GM18907 (cell line): ENCODE results near the gene LRRC66.

Source experiments
- ATAC-seq: cut with Tn5 transposase; IDR thresholded peaks from one replicate; pipeline ENCODE4 v1.9.1; 2021; ENCODE audit warnings: mild to moderate bottlenecking, moderate library complexity; ENCODE audit not compliant: unreplicated experiment

The LRRC66 gene, protein sequence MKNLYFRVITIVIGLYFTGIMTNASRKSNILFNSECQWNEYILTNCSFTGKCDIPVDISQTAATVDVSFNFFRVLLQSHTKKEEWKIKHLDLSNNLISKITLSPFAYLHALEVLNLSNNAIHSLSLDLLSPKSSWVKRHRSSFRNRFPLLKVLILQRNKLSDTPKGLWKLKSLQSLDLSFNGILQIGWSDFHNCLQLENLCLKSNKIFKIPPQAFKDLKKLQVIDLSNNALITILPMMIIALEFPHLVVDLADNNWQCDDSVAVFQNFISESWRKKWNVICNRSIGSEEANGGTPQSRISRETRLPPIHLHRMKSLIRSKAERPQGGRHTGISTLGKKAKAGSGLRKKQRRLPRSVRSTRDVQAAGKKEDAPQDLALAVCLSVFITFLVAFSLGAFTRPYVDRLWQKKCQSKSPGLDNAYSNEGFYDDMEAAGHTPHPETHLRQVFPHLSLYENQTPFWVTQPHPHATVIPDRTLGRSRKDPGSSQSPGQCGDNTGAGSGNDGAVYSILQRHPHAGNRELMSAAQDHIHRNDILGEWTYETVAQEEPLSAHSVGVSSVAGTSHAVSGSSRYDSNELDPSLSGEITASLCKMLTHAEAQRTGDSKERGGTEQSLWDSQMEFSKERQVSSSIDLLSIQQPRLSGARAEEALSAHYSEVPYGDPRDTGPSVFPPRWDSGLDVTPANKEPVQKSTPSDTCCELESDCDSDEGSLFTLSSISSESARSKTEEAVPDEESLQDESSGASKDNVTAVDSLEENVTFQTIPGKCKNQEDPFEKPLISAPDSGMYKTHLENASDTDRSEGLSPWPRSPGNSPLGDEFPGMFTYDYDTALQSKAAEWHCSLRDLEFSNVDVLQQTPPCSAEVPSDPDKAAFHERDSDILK

DNA sequence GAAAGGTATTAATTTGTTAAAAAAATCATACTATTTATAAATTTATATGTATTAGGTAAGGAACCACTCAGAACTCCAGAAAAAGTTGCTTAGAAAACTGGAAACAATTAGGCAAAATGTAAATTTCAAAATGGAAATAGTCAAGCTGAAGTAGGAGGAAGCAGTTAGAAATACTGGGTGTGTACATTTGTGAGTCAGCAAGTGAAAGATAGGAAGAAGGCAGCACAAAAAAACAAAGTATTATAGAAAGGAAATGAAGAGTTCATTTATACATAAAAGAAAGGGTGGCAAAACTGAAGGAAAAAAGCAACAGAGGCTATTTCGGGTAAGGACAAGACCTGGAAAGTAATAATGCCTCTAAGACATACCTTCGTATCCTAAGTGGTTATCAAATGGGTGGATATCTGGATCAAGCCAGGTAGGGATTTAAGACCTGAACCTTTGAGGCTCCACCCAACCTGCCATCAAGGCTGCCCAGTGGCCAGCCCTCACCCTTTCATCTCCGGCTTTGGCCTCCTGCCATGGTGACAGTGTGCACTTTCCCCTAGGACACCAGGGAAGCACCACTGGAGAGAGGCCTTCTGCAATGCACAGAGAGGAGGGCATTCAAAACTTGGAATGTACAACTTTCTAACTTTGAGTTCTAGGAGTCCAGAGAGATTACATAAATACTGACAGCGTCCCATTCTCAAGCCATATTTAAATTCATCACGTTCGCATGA lies at the start of gene LRRC66:
Gene LRRC66 (minus strand): TSS at position 428 of the 722 bp plus-strand sequence. CDS start 2,750 bp downstream, outside the sequence.
- ATAC-seq = no peak

GRCh38 chr4:52069571-52069970 lies 49.4 kb upstream of the LRRC66 start:
- no peak for ATAC-seq

DNA sequence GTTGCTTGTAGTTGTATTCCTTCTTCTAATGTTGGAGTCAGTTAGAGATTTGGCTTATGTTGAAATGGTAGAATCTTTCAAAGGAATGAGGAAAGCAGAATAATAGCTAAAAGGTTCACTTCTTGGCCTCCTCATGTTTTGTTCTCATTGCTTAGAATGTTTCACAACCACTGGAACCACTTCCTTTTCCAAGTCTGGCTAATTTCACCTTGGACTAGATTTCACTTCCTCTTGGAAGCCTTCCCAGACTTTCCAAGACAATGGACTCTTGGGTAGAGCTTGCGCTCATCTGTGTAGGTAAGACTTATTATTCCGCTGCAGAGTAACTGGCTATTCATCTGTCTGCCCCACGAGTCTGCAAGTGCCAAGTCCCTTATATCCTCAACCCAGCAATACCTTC lies 39.2 kb upstream of the LRRC66 start:
- ATAC-seq = no peak

DNA sequence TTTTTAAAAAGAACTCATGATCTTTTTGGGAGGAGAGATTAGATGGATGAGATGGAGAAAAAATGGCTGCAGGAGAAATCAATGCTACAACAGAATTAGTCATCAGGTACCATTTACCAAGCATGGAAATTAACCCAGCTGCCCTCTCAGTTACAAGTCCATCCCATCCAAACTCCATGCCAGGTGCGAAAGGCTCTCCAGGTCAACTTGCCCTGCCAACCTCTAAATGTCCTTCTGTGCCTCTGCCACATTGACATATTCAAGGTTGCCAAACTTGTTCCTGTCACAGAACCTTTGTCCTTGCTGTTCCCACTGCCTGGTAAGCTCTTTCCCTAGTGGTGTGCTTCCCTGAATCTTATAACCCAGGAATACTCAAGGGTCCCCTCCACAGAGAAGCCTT lies 38.1 kb upstream of the LRRC66 start:
- ATAC-seq = no peak

- ATAC-seq = no peak
These were observed 37.0 kb upstream of the LRRC66 start for GRCh38 chr4:52057196-52057595.

GRCh38 chr4:52054254-52054653 lies 34.1 kb upstream of the LRRC66 start:
- no peak for ATAC-seq

GRCh38 chr4:52052475-52052780 lies 32.3 kb upstream of the LRRC66 start:
- peak; percentile 66 for ATAC-seq

GRCh38 chr4:52051615-52052474 lies 31.7 kb upstream of the LRRC66 start:
- ATAC-seq = peak; percentile 75

DNA sequence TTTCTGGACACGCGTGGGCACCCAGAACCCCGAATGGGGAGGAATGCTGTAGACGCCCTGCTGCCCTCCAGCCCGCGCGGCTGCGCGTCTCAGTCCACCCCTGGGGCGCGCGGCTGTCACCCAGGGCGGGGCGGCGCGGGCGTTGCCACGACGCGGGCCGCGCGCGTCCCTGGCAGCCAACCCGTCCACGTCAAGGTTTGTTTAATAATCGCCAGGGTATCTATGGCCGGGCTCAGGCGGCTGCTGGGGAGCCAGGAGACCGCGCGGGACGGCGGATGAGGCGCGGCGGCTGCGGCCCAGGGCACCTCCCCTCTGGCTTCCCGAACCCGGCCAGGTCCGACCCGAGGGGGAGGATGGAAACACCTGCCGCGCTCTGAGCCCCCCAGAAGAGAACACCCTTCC lies 31.1 kb upstream of the LRRC66 start, which contains the start of gene SPATA18:
Gene SPATA18 (plus strand): TSS at position 92 of the 402 bp plus-strand sequence. CDS start 401 bp downstream, outside the sequence.
- peak; percentile 56 for ATAC-seq

- no peak for ATAC-seq
These were observed 29.1 kb upstream of the LRRC66 start for GRCh38 chr4:52049266-52049665.

GRCh38 chr4:52045028-52045427 lies 24.9 kb upstream of the LRRC66 start:
- ATAC-seq = no peak

GRCh38 chr4:52038103-52038912 lies 18.1 kb upstream of the LRRC66 start, which contains the start of gene SGCB:
TSS of gene SGCB (minus strand) at chr4:52038299. CDS start at chr4:52038259, 40 bp downstream.
- ATAC-seq = peak; percentile 96

- peak; percentile 73 for ATAC-seq
These were observed 17.5 kb upstream of the LRRC66 start for GRCh38 chr4:52037689-52038102.

GRCh38 chr4:52036886-52037530 lies 16.8 kb upstream of the LRRC66 start:
- no peak for ATAC-seq

DNA sequence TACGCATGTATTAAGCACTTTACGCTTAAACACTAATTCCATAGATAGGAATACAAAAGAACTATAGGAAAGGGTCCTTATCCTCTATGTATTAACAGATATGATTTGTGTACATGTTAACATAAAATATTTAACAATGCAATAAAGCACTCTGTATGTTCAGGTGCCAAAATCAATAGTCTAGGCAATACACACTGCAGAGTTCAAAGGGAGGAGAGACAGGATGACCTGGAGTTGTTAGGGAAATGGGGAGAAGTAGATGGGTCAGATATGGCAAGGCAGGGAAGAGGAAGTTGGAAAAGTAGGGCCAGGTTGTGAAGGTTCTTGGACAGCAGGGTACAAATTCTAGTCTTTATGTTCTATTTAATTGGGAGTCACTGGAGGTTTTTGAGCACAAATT lies 15.0 kb upstream of the LRRC66 start:
- ATAC-seq = no peak

- ATAC-seq = no peak
These were observed 11.8 kb upstream of the LRRC66 start for GRCh38 chr4:52032005-52032404.

DNA sequence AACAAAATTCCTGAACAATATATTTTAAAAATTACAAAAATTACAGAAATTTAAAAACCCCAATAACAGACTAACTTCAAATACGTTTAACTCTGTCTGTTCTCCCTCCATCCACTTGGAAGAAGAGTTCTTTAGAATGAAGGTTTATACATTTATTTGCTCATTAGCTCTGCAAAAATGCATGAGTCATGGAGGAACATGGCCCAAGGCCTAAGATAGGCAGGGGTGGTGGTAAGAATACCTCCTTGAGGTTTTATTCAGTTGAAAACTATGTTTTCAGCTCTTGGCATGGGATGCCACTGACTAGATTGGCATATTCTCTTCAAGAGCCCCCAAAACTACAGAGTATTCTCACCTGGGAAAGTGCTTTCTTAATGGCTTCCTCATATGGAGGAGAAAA lies 8.8 kb upstream of the LRRC66 start:
- no peak for ATAC-seq

DNA sequence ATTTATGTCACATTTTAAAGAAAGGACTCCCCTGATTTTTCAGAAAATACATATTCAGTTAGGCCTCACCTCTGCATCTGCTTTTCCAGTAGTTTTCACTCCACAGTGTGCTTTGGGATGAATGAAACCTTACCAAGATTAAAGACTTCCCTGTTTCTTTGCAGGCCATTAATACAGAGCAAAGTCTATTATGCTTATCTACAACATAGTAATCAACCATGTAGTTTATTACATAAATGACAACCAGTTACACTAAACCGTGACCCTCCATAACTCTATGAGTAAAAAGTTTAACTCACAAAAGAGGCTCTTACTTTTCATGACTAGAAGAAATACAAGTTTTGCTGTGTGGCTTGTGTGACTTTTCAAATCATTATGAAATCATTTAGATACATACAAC lies 2.3 kb downstream of the LRRC66 start:
- ATAC-seq = no peak

GRCh38 chr4:52016981-52017380 lies 3.2 kb downstream of the LRRC66 start:
- ATAC-seq = no peak
